NCI-H1694 (cell line): ENCODE data around the gene RCN1.

ENCODE experiments used
- DNase-seq: peaks from one replicate; lab custom pipeline; 2025; lab: John Stamatoyannopoulos, UW

The RCN1 gene

GRCh38 chr11:32154275-32154674, 63.4 kb downstream of the RCN1 start:
- no peak for DNase-seq
